BJ (cell line): Measurements from ENCODE around the gene CDH6. TPM values are rescaled to one million over a fixed set of nuclear protein-coding genes. Genes with fewer than 3 reads are reported as not detected.

ENCODE experiments used
- CTCF ChIA-PET: fragments of 350-600 bp; formaldehyde crosslinking; extraction: SDS; loops from one replicate; lab custom pipeline; 2021; ENCODE audit warnings: antibody characterized with exemption, inconsistent platforms; lab: Yijun Ruan, JAX
- POLR2A ChIA-PET: fragments of 300-600 bp; sonication (Branson Sonifier 250); formaldehyde crosslinking; extraction: SDS; loops from one replicate; lab custom pipeline; 2021; ENCODE audit warnings: antibody characterized with exemption; lab: Charles Lee
- DNase-seq: peaks from one replicate; pipeline ENCODE4 v3.0.0-alpha.2; 2011; ENCODE audit warnings: low read depth
- H3K27me3 ChIP-seq: 2 replicates; pipeline ENCODE4 v1.6.0; 2011; ENCODE audit warnings: low read length; ENCODE audit not compliant: control insufficient read depth, insufficient read depth
- H3K36me3 ChIP-seq: 2 replicates; pipeline ENCODE4 v1.5.1; 2011; ENCODE audit warnings: low read length; ENCODE audit not compliant: control insufficient read depth, insufficient read depth
- H3K4me3 ChIP-seq: 2 replicates; pipeline ENCODE4 v1.5.1; 2011; ENCODE audit warnings: low read depth, mild to moderate bottlenecking, control low read depth, low read length
- polyA plus RNA-seq: library from polyadenylated mRNA; depleted of rRNA; stranded (reverse); fragments of >200 nt; gene quantifications from 2 replicates; pipeline ENCODE4 v1.2.3, GENCODE V29; 2011
- TF ChIP-seq, protein P1 (sequence below): IDR thresholded peaks from 2 replicates; pipeline ENCODE4 v1.5.1; 2011; ENCODE audit warnings: low read depth, mild to moderate bottlenecking, control low read depth, inconsistent platforms, low read length, moderate library complexity; ENCODE audit not compliant: insufficient read depth

CDH6 gene
- polyA plus RNA-seq, 1 experiment = 2.9 TPM

DNA sequence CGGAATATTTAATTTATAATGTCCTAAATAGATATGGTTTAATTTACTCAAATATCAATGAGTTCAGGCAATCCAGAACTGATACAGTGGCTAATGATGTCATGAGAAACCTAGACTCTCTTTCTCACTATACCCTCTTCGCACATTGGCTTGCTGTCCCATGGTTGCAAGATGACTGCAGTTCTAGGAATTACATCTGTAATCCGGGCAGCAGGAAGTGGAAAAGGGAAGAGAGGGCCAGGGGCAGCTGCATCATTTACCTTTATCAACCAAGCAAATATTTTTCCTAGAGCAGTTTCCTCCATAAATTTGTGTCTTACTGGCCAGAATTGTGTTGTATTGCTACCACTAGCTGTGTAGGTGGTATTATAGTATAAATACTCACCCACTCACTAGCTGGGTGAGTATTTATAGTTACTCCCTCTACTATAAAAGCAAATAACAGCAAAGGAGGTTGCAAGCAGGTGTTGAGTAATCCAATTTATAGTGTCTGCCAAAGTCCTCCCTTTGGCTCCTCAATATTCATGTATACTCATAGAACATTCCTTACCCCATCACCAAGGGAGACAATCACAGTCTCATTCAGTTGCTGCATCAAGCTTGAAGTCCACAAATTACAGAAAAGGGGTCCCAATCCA lies 169.6 kb downstream of the CDH6 start:
- Histone ChIP-seq H3K27me3 (no peaks in the 10 kb centered on the region), H3K36me3 (no peaks in the 10 kb centered on the region), H3K4me3 (no peak overlapping the region)
- POLR2A ChIA-PET = no interaction called here
- no peak for DNase-seq
- TF ChIP-seq, protein P1, sequence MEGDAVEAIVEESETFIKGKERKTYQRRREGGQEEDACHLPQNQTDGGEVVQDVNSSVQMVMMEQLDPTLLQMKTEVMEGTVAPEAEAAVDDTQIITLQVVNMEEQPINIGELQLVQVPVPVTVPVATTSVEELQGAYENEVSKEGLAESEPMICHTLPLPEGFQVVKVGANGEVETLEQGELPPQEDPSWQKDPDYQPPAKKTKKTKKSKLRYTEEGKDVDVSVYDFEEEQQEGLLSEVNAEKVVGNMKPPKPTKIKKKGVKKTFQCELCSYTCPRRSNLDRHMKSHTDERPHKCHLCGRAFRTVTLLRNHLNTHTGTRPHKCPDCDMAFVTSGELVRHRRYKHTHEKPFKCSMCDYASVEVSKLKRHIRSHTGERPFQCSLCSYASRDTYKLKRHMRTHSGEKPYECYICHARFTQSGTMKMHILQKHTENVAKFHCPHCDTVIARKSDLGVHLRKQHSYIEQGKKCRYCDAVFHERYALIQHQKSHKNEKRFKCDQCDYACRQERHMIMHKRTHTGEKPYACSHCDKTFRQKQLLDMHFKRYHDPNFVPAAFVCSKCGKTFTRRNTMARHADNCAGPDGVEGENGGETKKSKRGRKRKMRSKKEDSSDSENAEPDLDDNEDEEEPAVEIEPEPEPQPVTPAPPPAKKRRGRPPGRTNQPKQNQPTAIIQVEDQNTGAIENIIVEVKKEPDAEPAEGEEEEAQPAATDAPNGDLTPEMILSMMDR = no peak
- CTCF ChIA-PET = interaction anchor here (0.6 to 1.0 kb wide), 4 partner anchors 35 to 446 kb away, joined by 3 read pairs; no protein-coding TSS in a partner anchor

DNA sequence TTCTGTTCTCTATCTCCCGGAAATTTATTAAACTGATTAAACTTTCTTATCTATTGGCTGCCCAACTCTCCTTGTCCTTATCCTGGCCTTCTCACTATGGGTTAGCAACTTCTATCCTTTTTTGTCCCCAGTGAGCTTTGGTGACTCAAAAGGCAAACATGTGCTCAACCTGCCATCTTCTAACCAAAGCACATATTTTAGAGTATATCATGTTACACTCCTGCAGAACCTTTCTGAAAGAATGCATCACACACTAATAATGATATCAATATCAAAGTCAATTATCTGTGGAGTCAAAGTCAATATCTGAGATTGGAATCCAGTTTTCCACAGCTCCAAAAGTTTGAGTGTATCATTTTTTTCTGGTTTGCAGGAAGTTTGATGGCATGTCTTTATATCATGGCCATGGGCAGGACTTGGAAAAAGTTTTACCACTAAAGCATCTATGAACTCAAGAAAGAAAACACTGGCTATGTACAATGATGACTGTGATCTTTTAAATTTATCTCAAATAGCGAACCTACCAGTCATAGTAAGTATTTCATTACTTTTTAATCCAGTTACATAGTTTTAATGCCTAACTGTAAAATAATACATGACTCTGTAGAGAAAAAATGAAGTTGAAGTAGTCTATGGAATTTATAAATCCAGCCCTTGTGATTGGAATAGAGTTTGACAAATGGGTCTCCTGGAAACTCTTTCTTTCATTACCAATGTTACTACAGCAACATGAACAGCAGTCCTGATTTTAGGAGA lies 171.6 kb downstream of the CDH6 start:
- TF ChIP-seq, protein P1 = no peak
- no peak overlapping the region for H3K4me3 ChIP-seq
- peak; percentile 87 for DNase-seq
- H3K36me3 ChIP-seq = no peaks in the 10 kb centered on the region
- no peaks in the 10 kb centered on the region for H3K27me3 ChIP-seq
- ChIA-PET POLR2A (no interaction called here), CTCF (no interaction called here)

DNA sequence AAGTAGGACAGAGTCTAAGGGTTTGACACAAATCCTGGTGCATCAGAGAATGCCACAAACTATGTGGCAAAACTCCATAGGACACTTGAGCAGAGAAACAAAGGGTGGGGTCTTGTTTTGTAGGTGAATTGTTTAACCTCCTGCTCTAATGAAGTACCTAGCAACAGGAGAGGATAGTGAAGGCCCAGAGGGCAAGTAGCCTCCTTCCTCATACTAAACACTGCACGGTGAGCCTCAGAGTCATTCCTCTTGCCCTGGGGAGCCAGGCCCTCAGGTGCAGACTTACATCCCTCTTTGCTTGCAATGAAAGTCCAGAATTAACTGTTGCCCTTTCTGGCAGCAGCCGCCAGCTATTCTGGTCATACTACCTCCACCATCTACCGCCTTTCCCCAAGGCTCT lies 172.3 kb downstream of the CDH6 start:
- ChIA-PET CTCF (no interaction called here), POLR2A (no interaction called here)
- DNase-seq = no peak
- no peaks in the 10 kb centered on the region for H3K36me3 ChIP-seq
- H3K27me3 ChIP-seq = no peaks in the 10 kb centered on the region
- TF ChIP-seq, protein P1 = no peak
- no peak overlapping the region for H3K4me3 ChIP-seq

DNA sequence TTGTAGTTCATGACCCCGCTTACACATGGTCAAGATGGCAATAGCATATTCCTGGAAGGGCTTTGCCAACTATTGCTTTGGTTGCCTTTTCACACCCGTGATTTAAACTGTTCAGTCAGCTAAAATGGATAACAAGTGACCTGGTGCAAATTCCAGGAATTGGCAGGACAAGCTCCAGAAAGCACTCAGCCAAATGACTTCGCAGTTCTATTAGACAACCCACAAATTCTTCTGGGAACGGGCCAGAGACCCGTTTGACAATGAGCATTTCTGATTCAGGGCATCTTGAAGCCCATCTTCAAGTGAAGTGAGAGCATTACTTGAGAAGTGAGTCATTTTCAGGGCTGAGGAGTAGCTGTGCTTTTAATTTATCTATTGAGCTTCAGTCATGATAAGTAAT lies 173.5 kb downstream of the CDH6 start:
- H3K4me3 ChIP-seq = no peak overlapping the region
- TF ChIP-seq, protein P1 = no peak
- ChIA-PET CTCF (interaction anchor here (0.9 to 1.2 kb wide), 2 partner anchors 43 to 134 kb away, joined by 3 read pairs; no protein-coding TSS in a partner anchor), POLR2A (interaction anchor here (0.5 kb wide), 1 partner anchor 96 kb away, joined by 3 read pairs; no protein-coding TSS in a partner anchor)
- no peaks in the 10 kb centered on the region for H3K27me3 ChIP-seq
- no peaks in the 10 kb centered on the region for H3K36me3 ChIP-seq
- no peak for DNase-seq

DNA sequence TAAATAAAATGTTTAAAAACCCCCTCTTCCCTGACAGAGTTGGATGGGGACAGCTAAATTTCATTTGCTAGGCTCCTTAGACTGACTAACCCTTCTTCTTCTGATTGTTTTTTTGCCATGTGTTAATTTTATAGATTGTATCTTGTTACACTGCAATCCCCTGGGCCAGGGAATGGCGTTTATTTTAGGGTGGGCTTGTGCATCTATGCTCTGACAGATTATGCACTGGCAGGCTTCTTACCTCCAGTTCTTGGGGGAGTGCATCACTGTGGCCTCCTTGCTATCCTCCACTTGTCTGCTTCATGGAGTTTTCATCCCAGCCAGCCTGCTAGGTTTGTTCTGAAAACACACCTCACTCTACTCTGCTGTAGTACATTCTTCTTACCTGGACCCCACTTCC lies 178.6 kb downstream of the CDH6 start:
- H3K27me3 ChIP-seq = no peaks in the 10 kb centered on the region
- TF ChIP-seq, protein P1 = no peak
- no peak for DNase-seq
- H3K4me3 ChIP-seq = no peak overlapping the region
- ChIA-PET POLR2A (no interaction called here), CTCF (interaction anchor here (0.6 kb wide), 1 partner anchor 13 kb away, joined by 3 read pairs; no protein-coding TSS in a partner anchor)
- H3K36me3 ChIP-seq = no peaks in the 10 kb centered on the region
